ENCODE data around the gene CCDC24. TPM values are rescaled to one million over a fixed set of nuclear protein-coding genes. Genes with fewer than 3 reads are reported as not detected.

The CCDC24 gene
- total and polyA plus RNA-seq, 2 of the 13 experiments (the other 11 are each of a cell fraction or from before 2014, with no cell fraction given): 1.4 to 2.9 TPM

DNA sequence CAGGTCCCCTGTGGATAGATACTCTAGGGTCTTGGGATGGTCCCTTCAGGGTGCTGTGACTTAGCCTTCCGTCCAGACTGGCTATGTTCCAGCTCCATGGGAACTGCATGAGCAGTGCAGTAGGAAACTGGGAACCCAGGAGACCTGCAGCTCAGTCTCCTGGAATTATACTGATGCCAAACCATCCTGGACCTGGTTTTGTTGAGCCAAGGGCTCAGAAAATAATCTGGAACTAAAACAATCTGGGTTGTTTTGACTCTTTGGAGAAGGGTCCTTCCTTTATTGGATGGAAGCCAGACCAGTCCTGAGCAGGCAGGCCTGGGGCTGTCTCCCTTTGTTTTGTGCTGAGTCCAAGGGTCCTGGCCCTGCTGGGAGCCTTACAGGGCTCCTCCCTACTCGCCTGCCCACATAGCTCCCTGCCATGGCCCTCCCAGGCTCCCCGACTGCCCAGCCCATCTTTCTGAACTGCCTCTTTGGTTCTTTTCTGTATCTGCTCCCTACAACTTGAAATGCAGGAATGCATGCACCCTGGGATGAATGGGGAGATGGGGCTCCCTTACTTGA lies 43.4 kb upstream of the CCDC24 start:
- peak; percentile 61 for ATAC-seq
- Histone ChIP-seq H2AFZ (ENCODE audit: low read length) (no peak overlapping the region), H3K79me2 (ENCODE audit: insufficient read depth, low read length) (peaks cover 11% of the 10 kb centered on the region), H3K4me2 (ENCODE audit: low read depth, low read length) (peak overlapping the region; percentile 84), H3K9ac (ENCODE audit: insufficient read depth, low read depth, low read length) (peak overlapping the region; percentile 94), H3K36me3 (replicated peaks in 1 of 2; ENCODE audit: control insufficient read depth in 1 of 2, insufficient read depth in 2 of 2, low read length in 2 of 2) (no peaks in the 10 kb centered on the region; a peak in 1 of 5 replicates), H4K20me1 (ENCODE audit: insufficient read depth, low read length) (no peaks in the 10 kb centered on the region), H3K9me3 (ENCODE audit: low read length) (no peaks in the 10 kb centered on the region), H3K27ac (ENCODE audit: extremely low read length, insufficient read depth, low read length) (peak overlapping the region; percentile 93), H3K27me3 (ENCODE audit: control insufficient read depth in 1 of 2, insufficient read depth in 2 of 2, low read length in 2 of 2) (no peaks in the 10 kb centered on the region; a peak in 1 of 5 replicates), H3K4me3 (replicated peaks in 1 of 3; ENCODE audit: insufficient read depth in 1 of 3, low read depth in 2 of 3, low read length in 3 of 3) (peak overlapping the region; percentile 69 to 90 (median 79)), H3K4me1 (ENCODE audit: insufficient read depth, low read length) (peaks cover 27% of the 10 kb centered on the region)
- DNase-seq (ENCODE audit: low spot score): peak; percentile 71
- in situ Hi-C loops (cut with HindIII; ENCODE audit: extremely low pct_ligation_motif_present, low pct_unique_long_range_greater_than_20kb): no loop called here
- peak; percentile 85 for FAIRE-seq
- no TSS peak for BruUV-seq (replicated peaks)
- POLR2A ChIA-PET: interaction anchor here (1.0 to 5.0 kb wide), 6 partner anchors 8 to 39 kb away, joined by 3 to 38 read pairs (median 9); partner anchors contain the start of genes ATP6V0B and DPH2
- CTCF ChIA-PET (ENCODE audit: low intra/inter-chr PET ratio, low total read pairs): no interaction called here
- WGBS (ENCODE audit: low lambda C conversion rate): 3% methylated on average over 3 of the region's 3 CpGs
- intact Hi-C loops (cut with micrococcal nuclease; ENCODE audit: unreplicated experiment): loop anchor here (1.0 to 5.0 kb wide), 2 partner anchors 21 to 241 kb away; partner anchors contain the start of gene ST3GAL3
- TF ChIP-seq TCF7L2 (IDR thresholded peaks at IDR 0.05; ENCODE audit: low read depth, low read length) (no peak), ZBTB3 (CRISPR knock-in tag; IDR thresholded peaks at IDR 0.05; ENCODE audit: borderline replicate concordance, low read depth) (no peak), PHF20 (CRISPR knock-in tag; IDR thresholded peaks at IDR 0.05) (no peak), KDM5B (CRISPR knock-in tag; IDR thresholded peaks at IDR 0.05; ENCODE audit: borderline replicate concordance) (no peak), HNF4A (CRISPR knock-in tag; IDR thresholded peaks at IDR 0.05) (peak; percentile 58), MBNL3 (CRISPR knock-in tag; conservative IDR thresholded peaks at IDR 0.05) (no peak), KDM1A (CRISPR knock-in tag; IDR thresholded peaks at IDR 0.05) (no peak), SAFB2 (CRISPR knock-in tag; IDR thresholded peaks at IDR 0.05; ENCODE audit: borderline replicate concordance, low read depth) (no peak), KLF13 (CRISPR knock-in tag; IDR thresholded peaks at IDR 0.05) (no peak), ZNF710 (CRISPR knock-in tag; IDR thresholded peaks at IDR 0.05; ENCODE audit: borderline replicate concordance) (no peak), KDM5A (IDR thresholded peaks at IDR 0.05; ENCODE audit: borderline replicate concordance, low read length) (0 out of 2 replicates have a peak, but pooled peaks have one; percentile 14), SIX1 (CRISPR knock-in tag; IDR thresholded peaks at IDR 0.05; ENCODE audit: borderline replicate concordance) (no peak), NR3C1 (CRISPR knock-in tag; IDR thresholded peaks at IDR 0.05) (no peak), CHD2 (IDR thresholded peaks at IDR 0.05; ENCODE audit: low read depth, low read length) (no peak)
- TF ChIP-seq, protein P1, sequence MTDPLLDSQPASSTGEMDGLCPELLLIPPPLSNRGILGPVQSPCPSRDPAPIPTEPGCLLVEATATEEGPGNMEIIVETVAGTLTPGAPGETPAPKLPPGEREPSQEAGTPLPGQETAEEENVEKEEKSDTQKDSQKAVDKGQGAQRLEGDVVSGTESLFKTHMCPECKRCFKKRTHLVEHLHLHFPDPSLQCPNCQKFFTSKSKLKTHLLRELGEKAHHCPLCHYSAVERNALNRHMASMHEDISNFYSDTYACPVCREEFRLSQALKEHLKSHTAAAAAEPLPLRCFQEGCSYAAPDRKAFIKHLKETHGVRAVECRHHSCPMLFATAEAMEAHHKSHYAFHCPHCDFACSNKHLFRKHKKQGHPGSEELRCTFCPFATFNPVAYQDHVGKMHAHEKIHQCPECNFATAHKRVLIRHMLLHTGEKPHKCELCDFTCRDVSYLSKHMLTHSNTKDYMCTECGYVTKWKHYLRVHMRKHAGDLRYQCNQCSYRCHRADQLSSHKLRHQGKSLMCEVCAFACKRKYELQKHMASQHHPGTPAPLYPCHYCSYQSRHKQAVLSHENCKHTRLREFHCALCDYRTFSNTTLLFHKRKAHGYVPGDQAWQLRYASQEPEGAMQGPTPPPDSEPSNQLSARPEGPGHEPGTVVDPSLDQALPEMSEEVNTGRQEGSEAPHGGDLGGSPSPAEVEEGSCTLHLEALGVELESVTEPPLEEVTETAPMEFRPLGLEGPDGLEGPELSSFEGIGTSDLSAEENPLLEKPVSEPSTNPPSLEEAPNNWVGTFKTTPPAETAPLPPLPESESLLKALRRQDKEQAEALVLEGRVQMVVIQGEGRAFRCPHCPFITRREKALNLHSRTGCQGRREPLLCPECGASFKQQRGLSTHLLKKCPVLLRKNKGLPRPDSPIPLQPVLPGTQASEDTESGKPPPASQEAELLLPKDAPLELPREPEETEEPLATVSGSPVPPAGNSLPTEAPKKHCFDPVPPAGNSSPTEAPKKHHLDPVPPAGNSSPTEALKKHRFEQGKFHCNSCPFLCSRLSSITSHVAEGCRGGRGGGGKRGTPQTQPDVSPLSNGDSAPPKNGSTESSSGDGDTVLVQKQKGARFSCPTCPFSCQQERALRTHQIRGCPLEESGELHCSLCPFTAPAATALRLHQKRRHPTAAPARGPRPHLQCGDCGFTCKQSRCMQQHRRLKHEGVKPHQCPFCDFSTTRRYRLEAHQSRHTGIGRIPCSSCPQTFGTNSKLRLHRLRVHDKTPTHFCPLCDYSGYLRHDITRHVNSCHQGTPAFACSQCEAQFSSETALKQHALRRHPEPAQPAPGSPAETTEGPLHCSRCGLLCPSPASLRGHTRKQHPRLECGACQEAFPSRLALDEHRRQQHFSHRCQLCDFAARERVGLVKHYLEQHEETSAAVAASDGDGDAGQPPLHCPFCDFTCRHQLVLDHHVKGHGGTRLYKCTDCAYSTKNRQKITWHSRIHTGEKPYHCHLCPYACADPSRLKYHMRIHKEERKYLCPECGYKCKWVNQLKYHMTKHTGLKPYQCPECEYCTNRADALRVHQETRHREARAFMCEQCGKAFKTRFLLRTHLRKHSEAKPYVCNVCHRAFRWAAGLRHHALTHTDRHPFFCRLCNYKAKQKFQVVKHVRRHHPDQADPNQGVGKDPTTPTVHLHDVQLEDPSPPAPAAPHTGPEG (CRISPR knock-in tag; IDR thresholded peaks at IDR 0.05): 0 out of 2 replicates have a peak, but pooled peaks have one; percentile 38
- TF ChIP-seq, protein P2, sequence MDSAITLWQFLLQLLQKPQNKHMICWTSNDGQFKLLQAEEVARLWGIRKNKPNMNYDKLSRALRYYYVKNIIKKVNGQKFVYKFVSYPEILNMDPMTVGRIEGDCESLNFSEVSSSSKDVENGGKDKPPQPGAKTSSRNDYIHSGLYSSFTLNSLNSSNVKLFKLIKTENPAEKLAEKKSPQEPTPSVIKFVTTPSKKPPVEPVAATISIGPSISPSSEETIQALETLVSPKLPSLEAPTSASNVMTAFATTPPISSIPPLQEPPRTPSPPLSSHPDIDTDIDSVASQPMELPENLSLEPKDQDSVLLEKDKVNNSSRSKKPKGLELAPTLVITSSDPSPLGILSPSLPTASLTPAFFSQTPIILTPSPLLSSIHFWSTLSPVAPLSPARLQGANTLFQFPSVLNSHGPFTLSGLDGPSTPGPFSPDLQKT (CRISPR knock-in tag; IDR thresholded peaks at IDR 0.05; ENCODE audit: borderline replicate concordance): no peak

Measured in HepG2 (cell line).